Erythroblast (primary cell): ENCODE measurements around the gene RP2.

Experiments
- GATA1 ChIP-seq: IDR thresholded peaks from 2 replicates; pipeline ENCODE4 v1.6.1; 2011; ENCODE audit warnings: low read depth, mild to moderate bottlenecking, control low read depth, low read length, moderate library complexity
- POLR2A ChIP-seq: IDR thresholded peaks from 2 replicates; pipeline ENCODE4 v1.6.1; 2011; ENCODE audit warnings: mild to moderate bottlenecking, low read length

GRCh38 chrX:46823481-46823880 is 13.4 kb upstream of the RP2 start:
- no peak for TF ChIP-seq GATA1
- no peak for TF ChIP-seq POLR2A
